ENCODE results near the gene SLC22A23.

The SLC22A23 gene

DNA sequence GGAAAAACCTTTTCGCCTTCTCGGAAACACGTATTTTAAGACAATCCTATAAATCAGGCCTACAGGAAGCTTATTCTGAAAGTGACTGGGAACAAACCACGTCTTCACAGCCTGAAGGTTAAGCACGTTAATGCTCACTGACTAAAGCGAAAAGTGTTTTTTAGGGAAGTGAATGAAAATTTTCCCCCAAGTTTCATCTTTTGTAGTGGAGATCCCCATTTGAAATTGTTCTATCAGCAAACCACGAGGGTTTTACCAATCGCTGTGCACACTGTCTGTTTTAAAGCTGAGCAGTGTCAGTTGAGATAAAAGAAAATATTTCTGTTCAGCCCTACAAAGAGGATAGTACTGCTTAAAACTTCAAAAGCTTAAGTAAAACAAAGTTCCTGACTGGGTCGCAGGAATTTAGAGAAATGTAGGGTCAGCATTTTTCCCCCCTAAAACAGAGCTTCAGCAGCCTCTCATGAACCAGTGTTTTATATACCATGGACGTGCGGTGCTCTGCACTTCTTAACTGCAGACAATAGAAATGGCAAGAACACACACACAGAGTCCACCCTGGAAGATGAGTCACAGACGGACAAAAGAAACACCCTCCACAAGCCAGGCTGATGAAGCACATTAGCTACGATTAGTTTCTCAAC lies 34.9 kb downstream of the SLC22A23 start:
- H3K27ac ChIP-seq: no peak overlapping the region

DNA sequence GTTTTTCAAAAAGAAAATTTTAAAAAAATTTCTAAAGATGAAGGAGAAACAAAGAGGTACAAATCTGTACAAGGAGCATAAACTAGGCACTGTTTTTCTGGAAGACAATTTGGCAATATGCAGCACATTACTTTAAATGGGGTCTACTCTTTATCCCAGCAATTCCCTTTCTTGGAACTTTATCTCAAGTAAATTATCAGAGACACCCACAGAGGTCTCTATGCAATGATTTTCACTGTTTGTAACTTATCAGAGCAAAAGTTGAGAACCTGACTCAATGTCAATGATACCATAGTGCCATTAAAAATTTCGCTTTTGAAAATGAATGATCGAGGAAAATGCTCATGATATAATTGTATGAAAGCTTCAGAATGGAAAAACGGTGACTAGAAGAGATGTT lies 35.7 kb downstream of the SLC22A23 start:
- no peak for DNase-seq (ENCODE audit: low spot score)
- TF ChIP-seq, protein P1, sequence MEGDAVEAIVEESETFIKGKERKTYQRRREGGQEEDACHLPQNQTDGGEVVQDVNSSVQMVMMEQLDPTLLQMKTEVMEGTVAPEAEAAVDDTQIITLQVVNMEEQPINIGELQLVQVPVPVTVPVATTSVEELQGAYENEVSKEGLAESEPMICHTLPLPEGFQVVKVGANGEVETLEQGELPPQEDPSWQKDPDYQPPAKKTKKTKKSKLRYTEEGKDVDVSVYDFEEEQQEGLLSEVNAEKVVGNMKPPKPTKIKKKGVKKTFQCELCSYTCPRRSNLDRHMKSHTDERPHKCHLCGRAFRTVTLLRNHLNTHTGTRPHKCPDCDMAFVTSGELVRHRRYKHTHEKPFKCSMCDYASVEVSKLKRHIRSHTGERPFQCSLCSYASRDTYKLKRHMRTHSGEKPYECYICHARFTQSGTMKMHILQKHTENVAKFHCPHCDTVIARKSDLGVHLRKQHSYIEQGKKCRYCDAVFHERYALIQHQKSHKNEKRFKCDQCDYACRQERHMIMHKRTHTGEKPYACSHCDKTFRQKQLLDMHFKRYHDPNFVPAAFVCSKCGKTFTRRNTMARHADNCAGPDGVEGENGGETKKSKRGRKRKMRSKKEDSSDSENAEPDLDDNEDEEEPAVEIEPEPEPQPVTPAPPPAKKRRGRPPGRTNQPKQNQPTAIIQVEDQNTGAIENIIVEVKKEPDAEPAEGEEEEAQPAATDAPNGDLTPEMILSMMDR (conservative IDR thresholded peaks at IDR 0.05; ENCODE audit: low read depth): no peak
- CTCF ChIA-PET: interaction anchor here (0.7 kb wide), 1 partner anchor 314 kb away, joined by 3 read pairs; no protein-coding TSS in a partner anchor
- POLR2A ChIA-PET (ENCODE audit: low non-redundant PET): no interaction called here
- no peak overlapping the region for H3K27ac ChIP-seq

More for the DNA sequence above, 34.9 kb downstream of the SLC22A23 start:
- ChIA-PET POLR2A (ENCODE audit: low non-redundant PET) (no interaction called here), CTCF (interaction anchor here (0.7 kb wide), 1 partner anchor 313 kb away, joined by 3 read pairs; no protein-coding TSS in a partner anchor)
- TF ChIP-seq, protein P1 (conservative IDR thresholded peaks at IDR 0.05; ENCODE audit: low read depth): no peak
- peak; percentile 61 for DNase-seq (ENCODE audit: low spot score)

DNA sequence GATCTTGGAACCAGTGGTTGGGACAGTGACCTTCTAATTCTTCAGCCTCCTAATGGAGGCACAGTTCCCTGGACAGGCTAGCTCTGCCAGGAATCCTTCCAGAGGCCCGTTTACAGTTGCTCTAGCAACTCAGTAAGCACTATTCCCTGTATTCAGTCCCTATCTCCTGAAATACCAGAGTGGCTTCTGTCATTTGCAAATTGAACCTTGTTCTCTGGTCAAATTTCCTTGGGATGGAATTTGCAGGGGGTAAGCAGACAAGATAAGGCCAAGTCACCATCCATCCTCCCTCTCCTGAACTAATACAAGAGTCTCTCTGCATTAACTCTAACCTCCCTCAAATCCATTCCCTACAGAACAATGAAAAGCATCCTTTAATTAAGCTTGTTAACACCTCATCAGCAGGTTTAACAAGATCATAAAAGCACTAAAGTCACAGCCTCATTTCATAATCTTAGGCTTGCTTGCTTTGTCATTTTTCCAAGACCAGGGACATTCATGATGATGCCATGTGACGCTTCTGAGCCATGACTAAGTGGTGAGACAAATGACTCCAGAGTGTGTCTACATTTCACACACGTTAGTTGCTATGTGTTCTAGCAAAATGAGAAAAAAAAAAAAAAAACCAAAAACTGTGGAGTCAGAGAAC lies 37.1 kb downstream of the SLC22A23 start:
- no peak for DNase-seq (ENCODE audit: low spot score)
- ChIA-PET CTCF (no interaction called here), POLR2A (ENCODE audit: low non-redundant PET) (no interaction called here)
- TF ChIP-seq, protein P1 (conservative IDR thresholded peaks at IDR 0.05; ENCODE audit: low read depth): no peak
- H3K27ac ChIP-seq: no peak overlapping the region

DNA sequence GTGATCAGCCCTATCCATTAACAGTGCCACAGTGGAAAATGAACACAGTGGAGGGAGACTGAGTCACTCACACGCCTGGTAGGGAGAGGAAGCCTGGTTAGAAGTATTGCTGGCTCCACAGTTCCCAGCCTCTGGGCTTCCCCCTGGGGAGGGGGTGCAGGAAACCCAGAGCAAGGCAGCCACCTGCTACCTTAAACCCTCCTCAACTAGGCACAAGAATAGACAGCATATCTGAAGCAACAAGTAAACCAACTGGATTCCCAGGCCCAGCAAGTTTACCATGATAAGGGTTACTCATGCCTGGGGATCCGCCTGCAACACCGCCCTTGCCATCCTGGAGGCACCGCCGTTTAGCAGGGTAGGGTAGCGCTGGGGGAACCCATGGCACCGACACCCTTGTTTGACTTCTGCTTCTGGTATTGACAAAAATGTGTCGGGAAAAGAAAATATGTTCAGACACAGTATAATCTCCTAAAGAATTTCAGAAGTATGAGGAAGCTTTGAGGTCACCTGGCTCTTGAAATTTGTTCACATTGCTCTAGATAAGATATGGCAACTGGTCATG lies 38.3 kb downstream of the SLC22A23 start:
- POLR2A ChIA-PET (ENCODE audit: low non-redundant PET): no interaction called here
- TF ChIP-seq, protein P1 (conservative IDR thresholded peaks at IDR 0.05; ENCODE audit: low read depth): no peak
- peak overlapping the region; percentile 22; the same call in 1 of the 2 replicates for H3K27ac ChIP-seq
- no peak for DNase-seq (ENCODE audit: low spot score)
- CTCF ChIA-PET: no interaction called here

DNA sequence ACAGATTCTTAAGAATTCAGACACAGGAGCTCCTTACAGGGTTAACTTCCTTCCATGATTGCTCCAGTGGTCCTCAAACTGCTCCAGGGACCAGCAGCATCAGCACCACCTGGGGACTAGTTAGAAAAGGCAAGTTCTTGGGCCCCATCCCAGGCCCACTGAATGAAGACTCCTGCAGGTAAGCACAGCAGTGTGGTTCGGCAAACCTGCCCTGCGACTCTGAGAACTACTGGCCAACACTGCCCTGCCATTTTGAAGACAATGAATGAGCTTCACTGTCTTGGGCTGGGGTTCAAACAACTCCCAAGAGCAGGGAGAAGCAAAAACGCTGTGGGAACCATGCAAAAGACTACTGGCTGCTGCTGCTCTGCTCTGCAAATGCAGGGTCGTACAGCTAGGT lies 39.4 kb downstream of the SLC22A23 start:
- POLR2A ChIA-PET (ENCODE audit: low non-redundant PET): no interaction called here
- CTCF ChIA-PET: interaction anchor here (0.6 kb wide), 1 partner anchor 81 kb away, joined by 5 read pairs; no protein-coding TSS in a partner anchor
- H3K27ac ChIP-seq: peak overlapping the region; percentile 22
- DNase-seq (ENCODE audit: low spot score): no peak
- TF ChIP-seq, protein P1 (conservative IDR thresholded peaks at IDR 0.05; ENCODE audit: low read depth): no peak

DNA sequence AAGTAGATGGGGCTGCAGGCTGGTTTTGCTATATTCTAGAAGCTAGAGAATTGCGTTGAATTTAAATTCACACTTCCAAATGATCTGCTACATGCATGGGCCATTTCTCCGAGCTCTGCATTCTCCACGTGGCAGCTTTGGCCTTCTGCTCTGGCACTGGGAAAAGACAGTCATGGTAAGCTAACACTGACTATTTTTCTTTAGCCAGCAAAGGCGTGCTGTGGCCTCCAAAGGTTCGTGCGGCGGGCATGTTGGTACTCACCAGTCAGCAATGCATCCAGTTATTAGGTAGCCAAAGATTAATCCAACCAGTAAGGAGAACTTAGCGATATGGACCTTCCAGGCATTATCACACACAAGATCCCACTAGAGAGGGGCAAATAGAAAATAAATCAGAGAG lies 41.4 kb downstream of the SLC22A23 start:
- POLR2A ChIA-PET (ENCODE audit: low non-redundant PET): no interaction called here

More for the DNA sequence above, 41.4 kb downstream of the SLC22A23 start:
- peak overlapping the region; percentile 36; the same call in 1 of the 2 replicates for H3K27ac ChIP-seq
- no peak for DNase-seq (ENCODE audit: low spot score)
- TF ChIP-seq, protein P1 (conservative IDR thresholded peaks at IDR 0.05; ENCODE audit: low read depth): no peak
- CTCF ChIA-PET: interaction anchor here (0.6 to 1.0 kb wide), 3 partner anchors 13 to 134 kb away, joined by 3 to 4 read pairs (median 4); no protein-coding TSS in a partner anchor
